ENCODE data around the gene DNAAF3. TPM values are rescaled to one million over a fixed set of nuclear protein-coding genes. Genes with fewer than 3 reads are reported as not detected.

DNAAF3 gene
- total RNA-seq, 2 donors from 2014 or later = 1.6 TPM

DNA sequence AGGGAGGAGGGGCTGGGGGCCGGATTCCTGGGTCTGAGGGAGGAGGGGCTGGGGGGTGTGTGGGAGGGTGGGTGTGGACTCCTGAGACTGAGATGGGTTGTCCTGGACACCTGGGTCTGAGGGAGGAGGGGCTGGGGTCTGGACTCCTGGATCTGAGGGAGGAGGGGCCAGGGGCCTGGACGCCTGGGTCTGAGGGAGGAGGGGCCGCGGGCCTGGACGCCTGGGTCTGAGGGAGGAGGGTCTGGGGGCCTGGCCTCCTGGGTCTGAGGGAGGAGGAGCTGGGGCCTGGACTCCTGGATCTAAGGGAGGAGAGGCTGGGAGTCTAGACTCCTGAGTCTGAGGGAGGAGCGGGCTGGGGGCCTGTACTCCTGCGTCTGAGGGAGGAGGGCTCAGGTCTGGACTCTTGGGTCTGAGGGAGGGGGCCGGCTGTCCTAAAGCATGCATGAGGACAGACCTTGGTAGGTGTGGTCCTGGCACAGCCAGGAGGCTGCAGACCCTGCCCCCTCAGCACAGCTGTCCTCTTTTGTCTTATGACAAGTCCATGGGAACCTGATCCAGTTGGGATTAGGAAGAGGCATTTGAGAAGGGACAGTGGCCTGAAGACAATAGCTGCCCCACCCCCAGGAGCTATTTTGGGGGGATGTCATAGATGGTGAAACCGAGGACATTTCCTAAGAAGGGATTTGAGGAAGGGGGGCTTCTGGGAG is 18.7 kb downstream of the DNAAF3 start:
- TF ChIP-seq POLR2A (IDR thresholded peaks at IDR 0.05) = no peak
- TF ChIP-seq, protein P1, sequence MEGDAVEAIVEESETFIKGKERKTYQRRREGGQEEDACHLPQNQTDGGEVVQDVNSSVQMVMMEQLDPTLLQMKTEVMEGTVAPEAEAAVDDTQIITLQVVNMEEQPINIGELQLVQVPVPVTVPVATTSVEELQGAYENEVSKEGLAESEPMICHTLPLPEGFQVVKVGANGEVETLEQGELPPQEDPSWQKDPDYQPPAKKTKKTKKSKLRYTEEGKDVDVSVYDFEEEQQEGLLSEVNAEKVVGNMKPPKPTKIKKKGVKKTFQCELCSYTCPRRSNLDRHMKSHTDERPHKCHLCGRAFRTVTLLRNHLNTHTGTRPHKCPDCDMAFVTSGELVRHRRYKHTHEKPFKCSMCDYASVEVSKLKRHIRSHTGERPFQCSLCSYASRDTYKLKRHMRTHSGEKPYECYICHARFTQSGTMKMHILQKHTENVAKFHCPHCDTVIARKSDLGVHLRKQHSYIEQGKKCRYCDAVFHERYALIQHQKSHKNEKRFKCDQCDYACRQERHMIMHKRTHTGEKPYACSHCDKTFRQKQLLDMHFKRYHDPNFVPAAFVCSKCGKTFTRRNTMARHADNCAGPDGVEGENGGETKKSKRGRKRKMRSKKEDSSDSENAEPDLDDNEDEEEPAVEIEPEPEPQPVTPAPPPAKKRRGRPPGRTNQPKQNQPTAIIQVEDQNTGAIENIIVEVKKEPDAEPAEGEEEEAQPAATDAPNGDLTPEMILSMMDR (IDR thresholded peaks at IDR 0.05) = no peak
- peaks cover 0 to 15% of the 10 kb centered on the region in 2 donors for H3K27me3 ChIP-seq
- no peak overlapping the region for H3K4me3 ChIP-seq
- no peak overlapping the region for H3K27ac ChIP-seq
- no peaks in the 10 kb centered on the region for H3K36me3 ChIP-seq (replicated peaks in 1 of 2; ENCODE audit: insufficient read depth in 1 of 2, low read depth in 2 of 2)
- H3K4me1 ChIP-seq = no peaks in the 10 kb centered on the region
- DNase-seq (no peak), ATAC-seq (no peak)
- WGBS, 2 donors = 7 to 9% methylated on average over 3 to 8 of the region's 9 CpGs
- intact Hi-C loops (cut with DNase I) = no loop called here
- H3K9me3 ChIP-seq = no peaks in the 10 kb centered on the region

DNA sequence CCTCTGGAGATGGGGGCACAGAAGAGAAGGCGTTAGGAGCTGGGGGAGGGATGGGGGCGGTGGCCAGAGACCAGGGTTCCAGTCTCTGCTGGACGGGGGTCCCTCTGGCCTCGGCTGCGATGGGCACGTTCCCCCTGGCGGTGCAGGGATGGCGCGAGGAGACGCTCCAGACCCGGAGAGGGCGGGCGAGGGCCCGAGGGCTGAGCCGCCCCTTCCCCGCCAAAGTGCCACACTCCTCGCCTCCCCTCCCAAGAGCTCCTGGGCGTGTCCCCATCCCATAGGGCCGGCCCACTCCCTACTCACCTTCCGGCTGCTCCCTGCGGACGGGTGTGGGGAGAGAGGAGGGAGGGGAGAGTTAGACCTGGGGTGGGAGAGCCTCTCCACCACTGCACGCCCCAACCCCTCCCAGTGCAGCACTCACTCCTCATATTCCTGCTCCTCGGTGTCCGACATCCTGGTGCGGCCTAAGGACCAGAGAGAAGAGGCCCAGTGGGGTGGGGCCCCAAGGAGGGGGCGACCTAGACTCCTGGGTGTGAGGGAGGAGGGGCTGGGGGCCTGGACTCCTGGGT is 19.6 kb downstream of the DNAAF3 start:
- no peaks in the 10 kb centered on the region for H3K36me3 ChIP-seq (replicated peaks in 1 of 2; ENCODE audit: insufficient read depth in 1 of 2, low read depth in 2 of 2)
- ATAC-seq (peak; percentile 33), DNase-seq (no peak)
- peaks cover 2% of the 10 kb centered on the region for H3K4me1 ChIP-seq
- H3K27ac ChIP-seq = no peak overlapping the region
- H3K27me3 ChIP-seq = peaks cover 0 to 19% of the 10 kb centered on the region in 2 donors
- H3K9me3 ChIP-seq = no peaks in the 10 kb centered on the region
- intact Hi-C loops (cut with DNase I) = no loop called here
- H3K4me3 ChIP-seq = no peak overlapping the region
- WGBS, 2 donors = 1 to 2% methylated on average over 6 to 24 of the region's 27 CpGs
- TF ChIP-seq, protein P1 (IDR thresholded peaks at IDR 0.05) = no peak
- no peak for TF ChIP-seq POLR2A (IDR thresholded peaks at IDR 0.05)

DNA sequence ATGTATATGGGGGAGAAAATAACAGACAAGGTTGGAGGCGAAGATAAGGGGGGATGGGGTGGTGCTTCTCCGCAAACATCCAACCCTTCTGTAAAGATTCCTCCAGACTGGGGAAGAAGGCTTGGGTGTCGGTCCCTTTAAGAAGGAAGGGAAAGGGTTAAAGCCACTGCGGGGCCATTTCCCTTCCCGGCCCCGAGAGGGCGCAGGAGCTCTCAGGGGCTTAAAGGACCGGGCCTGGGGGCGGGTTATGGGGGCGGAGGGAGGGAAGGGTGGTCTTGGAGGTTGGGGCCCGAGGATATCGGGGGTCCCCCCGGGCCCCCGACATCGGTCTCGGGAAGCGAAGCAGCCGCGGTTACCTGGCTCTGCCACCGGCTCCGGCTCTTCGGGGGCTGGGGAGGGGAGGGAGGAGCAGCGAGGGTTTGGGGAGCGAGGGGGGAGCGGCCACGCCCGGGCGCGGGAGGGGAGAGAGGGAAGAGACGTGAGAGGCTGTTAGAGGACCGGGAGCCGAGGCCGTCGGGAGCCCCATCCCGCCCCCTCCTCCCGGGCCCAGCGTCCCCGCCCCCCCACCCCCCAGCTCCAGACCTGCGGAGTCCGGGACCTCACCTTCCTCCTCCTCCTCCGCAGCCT is 20.2 kb downstream of the DNAAF3 start:
- no peak overlapping the region for H3K27ac ChIP-seq
- peaks cover 8% of the 10 kb centered on the region for H3K4me1 ChIP-seq
- TF ChIP-seq, protein P1 (IDR thresholded peaks at IDR 0.05) = peak in 3 of 7 experiments; percentile 11 to 12 (median 12)
- no peak for TF ChIP-seq POLR2A (IDR thresholded peaks at IDR 0.05)
- H3K27me3 ChIP-seq = peaks cover 0 to 22% of the 10 kb centered on the region in 2 donors
- ATAC-seq (no peak), DNase-seq (no peak)
- WGBS, 2 donors = 1 to 4% methylated on average over 6 to 35 of the region's 41 CpGs
- intact Hi-C loops (cut with DNase I) = no loop called here
- H3K9me3 ChIP-seq = no peaks in the 10 kb centered on the region
- no peaks in the 10 kb centered on the region for H3K36me3 ChIP-seq (replicated peaks in 1 of 2; ENCODE audit: insufficient read depth in 1 of 2, low read depth in 2 of 2)
- H3K4me3 ChIP-seq = no peak overlapping the region

DNA sequence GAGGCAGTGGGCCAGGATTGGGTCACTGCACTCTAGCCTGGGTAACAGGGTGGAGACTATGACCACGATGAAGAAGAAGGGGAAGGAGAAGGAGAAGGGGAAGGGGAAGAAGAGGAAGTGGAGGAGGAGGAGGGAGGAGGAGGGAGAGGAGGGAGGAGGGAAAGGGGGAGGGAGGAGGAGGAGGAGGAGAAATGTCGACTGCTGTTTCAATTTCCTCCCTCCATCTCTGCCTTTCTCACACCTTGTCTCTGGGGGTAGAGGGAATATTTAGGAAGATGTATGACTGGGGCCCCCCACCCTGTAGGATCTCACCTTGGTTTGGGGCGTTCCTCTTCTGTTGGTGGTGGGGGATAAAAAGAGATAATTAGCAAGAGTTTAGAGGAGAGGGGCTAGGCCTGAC is 21.2 kb downstream of the DNAAF3 start:
- Histone ChIP-seq H3K9me3 (no peaks in the 10 kb centered on the region), H3K36me3 (replicated peaks in 1 of 2; ENCODE audit: insufficient read depth in 1 of 2, low read depth in 2 of 2) (no peaks in the 10 kb centered on the region), H3K4me1 (peaks cover 10% of the 10 kb centered on the region), H3K27ac (no peak overlapping the region), H3K27me3 (peaks cover 0 to 22% of the 10 kb centered on the region in 2 donors), H3K4me3 (no peak overlapping the region)
- 14% methylated on average over 3 of the region's 3 CpGs for WGBS, 2 donors
- ATAC-seq (no peak), DNase-seq (no peak)
- intact Hi-C loops (cut with DNase I) = no loop called here
- TF ChIP-seq, protein P1 (IDR thresholded peaks at IDR 0.05) = no peak
- TF ChIP-seq POLR2A (IDR thresholded peaks at IDR 0.05) = no peak
